ENCODE results near the gene MAL. TPM values are rescaled to one million over a fixed set of nuclear protein-coding genes. Genes with fewer than 3 reads are reported as not detected.

Gene MAL
- total RNA-seq, 1 donor from 2014 or later: not detected

GRCh38 chr2:95073856-95074662 lies 48.6 kb downstream of the MAL start:
- peaks cover 6 to 7% of the 10 kb centered on the region in 2 donors for H3K4me1 ChIP-seq
- no peak overlapping the region for H3K4me3 ChIP-seq
- H3K27me3 ChIP-seq: no peaks in the 10 kb centered on the region
- no peaks in the 10 kb centered on the region for H3K9me3 ChIP-seq
- H3K27ac ChIP-seq: no peak overlapping the region
- DNase-seq (ENCODE audit: low spot score in 2 of 2): no peak
- intact Hi-C loops (cut with DNase I): no loop called here
- H3K36me3 ChIP-seq: no peaks in the 10 kb centered on the region
- no peak for TF ChIP-seq CTCF (IDR thresholded peaks at IDR 0.05)

DNA sequence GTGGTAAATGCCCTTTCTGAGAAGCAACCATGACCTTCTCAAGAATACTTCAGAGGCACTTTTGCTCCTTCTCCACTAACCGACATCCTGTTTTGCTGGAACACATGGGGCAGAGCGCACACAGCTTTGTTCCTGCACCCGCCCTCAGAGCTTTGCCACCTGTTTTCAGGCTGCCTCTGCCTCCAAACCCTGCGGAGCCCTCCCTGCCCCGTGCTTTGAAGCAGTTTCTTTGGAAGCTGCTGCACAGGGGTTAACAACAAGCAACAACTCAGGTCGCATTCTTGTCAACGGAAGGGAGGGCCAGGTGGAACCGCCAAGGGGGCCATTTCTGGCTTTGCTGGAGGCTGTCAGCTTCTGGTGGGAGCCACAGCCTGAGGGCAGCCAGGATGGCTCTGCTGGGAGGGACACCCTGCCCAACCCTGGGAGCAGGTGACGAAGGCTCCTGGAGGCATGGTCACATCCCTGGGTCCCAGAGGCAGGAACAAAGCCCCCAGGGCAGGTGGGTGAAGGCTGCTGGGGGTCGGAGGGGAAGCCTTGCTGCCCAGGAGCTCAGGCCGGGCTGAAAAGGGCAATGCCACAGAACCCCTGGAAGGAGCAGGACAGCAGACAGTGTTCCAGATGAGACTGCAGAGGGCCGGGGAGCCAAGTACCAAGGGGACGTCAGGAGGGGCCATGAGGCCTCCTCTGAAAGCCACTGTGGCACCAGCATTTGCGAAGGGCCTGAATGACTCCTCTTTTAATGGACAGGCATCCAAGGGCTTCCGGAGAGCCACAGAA lies 49.3 kb downstream of the MAL start:
- no peak for TF ChIP-seq CTCF (IDR thresholded peaks at IDR 0.05)
- Histone ChIP-seq H3K4me3 (no peak overlapping the region), H3K27me3 (no peaks in the 10 kb centered on the region), H3K4me1 (peaks cover 6 to 7% of the 10 kb centered on the region in 2 donors), H3K27ac (no peak overlapping the region), H3K9me3 (no peaks in the 10 kb centered on the region), H3K36me3 (no peaks in the 10 kb centered on the region)
- intact Hi-C loops (cut with DNase I): no loop called here
- no peak for DNase-seq (ENCODE audit: low spot score in 2 of 2)

DNA sequence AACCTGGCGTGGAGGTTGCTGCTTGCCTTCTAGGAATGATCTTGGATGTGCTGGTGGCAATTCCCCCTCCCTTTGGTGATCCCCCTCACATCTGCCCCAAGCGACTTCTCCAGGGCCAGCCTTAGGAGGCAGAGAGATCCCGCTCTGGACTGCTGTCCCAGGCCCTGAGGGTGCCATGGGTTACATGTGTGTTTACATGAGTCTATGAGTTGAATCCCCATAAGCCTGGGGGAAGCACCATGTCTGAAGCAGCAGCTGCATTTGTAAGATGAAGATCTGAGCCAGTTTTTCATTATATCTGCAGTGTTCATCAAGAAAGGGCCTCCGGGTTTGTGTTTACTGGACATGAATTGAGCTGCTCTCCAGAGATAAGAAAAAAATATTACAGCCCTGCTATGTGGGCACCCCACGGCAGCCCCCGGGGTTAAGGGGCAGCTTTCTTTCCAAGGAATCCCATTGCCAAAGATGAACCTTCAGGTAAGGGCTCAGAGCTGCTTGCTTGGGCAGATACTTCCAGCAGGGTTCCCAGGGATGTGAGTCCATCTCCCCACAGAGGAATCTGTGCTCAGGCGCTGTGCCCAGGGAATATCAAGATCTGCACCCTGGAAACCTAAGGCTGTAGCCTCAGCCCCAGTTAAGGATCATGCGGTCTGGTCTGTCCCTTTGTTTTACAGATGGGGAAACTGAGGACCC lies 50.1 kb downstream of the MAL start:
- Histone ChIP-seq H3K4me3 (no peak overlapping the region), H3K9me3 (no peaks in the 10 kb centered on the region), H3K27ac (no peak overlapping the region), H3K36me3 (no peaks in the 10 kb centered on the region), H3K4me1 (peaks cover 6 to 7% of the 10 kb centered on the region in 2 donors), H3K27me3 (no peaks in the 10 kb centered on the region)
- intact Hi-C loops (cut with DNase I): no loop called here
- TF ChIP-seq CTCF (IDR thresholded peaks at IDR 0.05): no peak
- DNase-seq (ENCODE audit: low spot score in 2 of 2): no peak

GRCh38 chr2:95076705-95077529 lies 51.4 kb downstream of the MAL start:
- no peaks in the 10 kb centered on the region for H3K36me3 ChIP-seq
- H3K4me3 ChIP-seq: peak overlapping the region; percentile 48 to 58
- peak in 2 of 3 experiments; percentile 58 to 78 for TF ChIP-seq CTCF (IDR thresholded peaks at IDR 0.05)
- H3K4me1 ChIP-seq: peaks cover 6 to 7% of the 10 kb centered on the region in 2 donors
- no peaks in the 10 kb centered on the region for H3K27me3 ChIP-seq
- DNase-seq (ENCODE audit: low spot score in 2 of 2): peak in 1 of 2 donors; percentile 78
- intact Hi-C loops (cut with DNase I): no loop called here
- no peaks in the 10 kb centered on the region for H3K9me3 ChIP-seq
- no peak overlapping the region for H3K27ac ChIP-seq

DNA sequence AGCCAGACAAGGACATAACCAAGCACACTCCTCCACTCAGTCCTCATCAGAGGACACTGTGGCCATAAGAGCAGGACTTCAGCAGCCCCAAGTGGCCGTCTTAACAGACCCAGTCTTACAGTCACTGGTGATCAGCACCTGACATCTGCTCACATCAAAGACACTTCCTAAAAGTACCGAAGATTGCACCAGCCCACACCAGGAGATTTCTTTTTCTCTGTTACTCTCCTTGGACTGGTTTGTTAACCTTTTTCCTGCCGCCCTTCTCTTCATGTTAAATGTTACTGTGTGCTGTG lies 52.0 kb downstream of the MAL start:
- no peaks in the 10 kb centered on the region for H3K9me3 ChIP-seq
- H3K36me3 ChIP-seq: no peaks in the 10 kb centered on the region
- DNase-seq (ENCODE audit: low spot score in 2 of 2): no peak
- intact Hi-C loops (cut with DNase I): no loop called here
- peaks cover 6 to 7% of the 10 kb centered on the region in 2 donors for H3K4me1 ChIP-seq
- no peak overlapping the region for H3K27ac ChIP-seq
- no peak overlapping the region for H3K4me3 ChIP-seq
- TF ChIP-seq CTCF (IDR thresholded peaks at IDR 0.05): no peak
- no peaks in the 10 kb centered on the region for H3K27me3 ChIP-seq
